ENCODE measurements around the gene HTR6. TPM values are rescaled to one million over a fixed set of nuclear protein-coding genes. Genes with fewer than 3 reads are reported as not detected.

HTR6 gene
- total RNA-seq, 1 experiment from 2014 or later, result 0.10 TPM

DNA sequence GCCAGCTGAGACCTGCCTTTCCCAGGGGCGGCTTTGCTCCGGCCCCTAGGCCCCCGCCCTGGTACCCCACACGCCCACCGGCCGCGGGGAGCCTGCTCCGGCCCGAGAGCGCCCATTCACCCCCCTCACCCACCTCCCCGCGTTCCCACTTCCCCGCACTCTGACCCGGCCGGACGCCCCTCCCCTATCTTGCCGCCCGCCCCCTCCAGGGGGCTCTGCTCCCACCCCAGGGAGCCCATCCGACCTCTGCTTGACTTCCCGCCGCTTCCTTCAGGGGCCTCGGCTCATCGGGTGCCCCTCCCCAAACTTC is 466 bp downstream of the HTR6 start:
- intact Hi-C loops (cut with micrococcal nuclease; ENCODE audit: unreplicated experiment) (no loop called here), in situ Hi-C loops (cut with HindIII; ENCODE audit: low pct_unique_long_range_greater_than_20kb, low sequenced_read_pairs) (no loop called here)
- ChIA-PET CTCF (no interaction called here), POLR2A (no interaction called here)
- H3K27ac ChIP-seq (ENCODE audit: low read length), result no peak overlapping the region
- no peaks in the 10 kb centered on the region for H3K9me3 ChIP-seq (ENCODE audit: control insufficient read depth, insufficient read depth, low read depth, low read length)
- peak overlapping the region; percentile 23 to 39; a peak in 3 of 4 replicates for H3K4me3 ChIP-seq (ENCODE audit: low read depth in 2 of 2, low read length in 2 of 2)
- H3K27me3 ChIP-seq (ENCODE audit: control insufficient read depth, insufficient read depth, low read length), result peaks cover 5% of the 10 kb centered on the region; the same call in 1 of the 2 replicates
- no peaks in the 10 kb centered on the region for H3K36me3 ChIP-seq (ENCODE audit: control insufficient read depth, insufficient read depth, low read length)
- H3K4me1 ChIP-seq (ENCODE audit: control insufficient read depth, insufficient read depth, low read length), result peaks cover 6% of the 10 kb centered on the region; the same call in 1 of the 2 replicates
- ATAC-seq, result no peak
- BruUV-seq (replicated peaks), result no TSS peak
- TF ChIP-seq TCF7L2 (IDR thresholded peaks at IDR 0.05; ENCODE audit: low read depth, low read length), result no peak
- DNase-seq (ENCODE audit: low read depth, low spot score), result no peak

- POLR2A ChIA-PET, result no interaction called here
- no peak overlapping the region for H3K27ac ChIP-seq (ENCODE audit: low read length)
- ATAC-seq, result 0 out of 2 replicates have a peak, but pooled peaks have one; percentile 6
- no peaks in the 10 kb centered on the region for H3K9me3 ChIP-seq (ENCODE audit: control insufficient read depth, insufficient read depth, low read depth, low read length)
- no peaks in the 10 kb centered on the region for H3K36me3 ChIP-seq (ENCODE audit: control insufficient read depth, insufficient read depth, low read length)
- in situ Hi-C loops (cut with HindIII; ENCODE audit: low pct_unique_long_range_greater_than_20kb, low sequenced_read_pairs), result no loop called here
- BruUV-seq (replicated peaks), result no TSS peak
- peaks cover 2% of the 10 kb centered on the region; the same call in 1 of the 2 replicates for H3K27me3 ChIP-seq (ENCODE audit: control insufficient read depth, insufficient read depth, low read length)
- peak overlapping the region in 1 of 2 experiments; percentile 39; a peak in 2 of 4 replicates for H3K4me3 ChIP-seq (ENCODE audit: low read depth in 2 of 2, low read length in 2 of 2)
- peaks cover under 1% of the 10 kb centered on the region; the same call in 1 of the 2 replicates for H3K4me1 ChIP-seq (ENCODE audit: control insufficient read depth, insufficient read depth, low read length)
- CTCF ChIA-PET, result no interaction called here
- DNase-seq (ENCODE audit: low read depth, low spot score), result no peak
- intact Hi-C loops (cut with micrococcal nuclease; ENCODE audit: unreplicated experiment), result no loop called here
- no peak for TF ChIP-seq TCF7L2 (IDR thresholded peaks at IDR 0.05; ENCODE audit: low read depth, low read length)
- no peak for TF ChIP-seq SIN3A (IDR thresholded peaks at IDR 0.05; ENCODE audit: borderline replicate concordance, insufficient read depth, low read depth, low read length)
- TF ChIP-seq, protein P1, sequence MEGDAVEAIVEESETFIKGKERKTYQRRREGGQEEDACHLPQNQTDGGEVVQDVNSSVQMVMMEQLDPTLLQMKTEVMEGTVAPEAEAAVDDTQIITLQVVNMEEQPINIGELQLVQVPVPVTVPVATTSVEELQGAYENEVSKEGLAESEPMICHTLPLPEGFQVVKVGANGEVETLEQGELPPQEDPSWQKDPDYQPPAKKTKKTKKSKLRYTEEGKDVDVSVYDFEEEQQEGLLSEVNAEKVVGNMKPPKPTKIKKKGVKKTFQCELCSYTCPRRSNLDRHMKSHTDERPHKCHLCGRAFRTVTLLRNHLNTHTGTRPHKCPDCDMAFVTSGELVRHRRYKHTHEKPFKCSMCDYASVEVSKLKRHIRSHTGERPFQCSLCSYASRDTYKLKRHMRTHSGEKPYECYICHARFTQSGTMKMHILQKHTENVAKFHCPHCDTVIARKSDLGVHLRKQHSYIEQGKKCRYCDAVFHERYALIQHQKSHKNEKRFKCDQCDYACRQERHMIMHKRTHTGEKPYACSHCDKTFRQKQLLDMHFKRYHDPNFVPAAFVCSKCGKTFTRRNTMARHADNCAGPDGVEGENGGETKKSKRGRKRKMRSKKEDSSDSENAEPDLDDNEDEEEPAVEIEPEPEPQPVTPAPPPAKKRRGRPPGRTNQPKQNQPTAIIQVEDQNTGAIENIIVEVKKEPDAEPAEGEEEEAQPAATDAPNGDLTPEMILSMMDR (IDR thresholded peaks at IDR 0.05), result no peak
- no peak for TF ChIP-seq REST (IDR thresholded peaks at IDR 0.05; ENCODE audit: insufficient read depth in 1 of 2, low read depth in 2 of 2, low read length in 1 of 2)
- no peak for TF ChIP-seq POLR2AphosphoS5 (IDR thresholded peaks at IDR 0.05; ENCODE audit: low read depth, low read length)
Measured at GRCh38 chr1:19665496-19666465, 1.1 kb downstream of the HTR6 start.

DNA sequence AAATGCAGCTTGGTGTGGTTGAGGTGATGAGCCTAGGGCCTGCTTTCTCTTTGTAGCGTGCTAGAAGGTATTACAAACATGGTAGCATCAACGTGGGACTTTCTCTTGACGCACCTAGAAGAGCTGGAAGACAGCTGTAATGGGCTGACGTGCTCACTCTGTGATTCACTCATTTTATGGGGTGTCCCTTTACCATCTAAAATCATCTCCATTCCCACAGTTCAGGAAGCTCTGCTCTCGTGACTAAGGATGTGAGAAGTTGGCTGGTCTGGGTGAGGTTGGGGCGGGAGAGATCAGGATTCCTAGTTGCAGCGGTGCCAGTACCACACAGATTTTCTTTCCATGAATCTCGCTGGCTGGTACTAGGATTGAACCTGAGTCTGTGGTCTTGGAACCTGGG is 4.2 kb downstream of the HTR6 start:
- BruUV-seq (replicated peaks), result no TSS peak
- in situ Hi-C loops (cut with HindIII; ENCODE audit: low pct_unique_long_range_greater_than_20kb, low sequenced_read_pairs), result no loop called here
- ATAC-seq (no peak), DNase-seq (ENCODE audit: low read depth, low spot score) (no peak)
- intact Hi-C loops (cut with micrococcal nuclease; ENCODE audit: unreplicated experiment), result no loop called here
- H3K27me3 ChIP-seq (ENCODE audit: control insufficient read depth, insufficient read depth, low read length), result peaks cover 2% of the 10 kb centered on the region; the same call in 1 of the 2 replicates
- ChIA-PET POLR2A (interaction anchor here (0.6 kb wide), 1 partner anchor 8 kb away, joined by 3 read pairs; no protein-coding TSS in a partner anchor), CTCF (no interaction called here)
- no peak for TF ChIP-seq TCF7L2 (IDR thresholded peaks at IDR 0.05; ENCODE audit: low read depth, low read length)
- TF ChIP-seq REST (IDR thresholded peaks at IDR 0.05; ENCODE audit: insufficient read depth in 1 of 2, low read depth in 2 of 2, low read length in 1 of 2), result no peak
- TF ChIP-seq, protein P1 (IDR thresholded peaks at IDR 0.05), result no peak
- no peak for TF ChIP-seq SIN3A (IDR thresholded peaks at IDR 0.05; ENCODE audit: borderline replicate concordance, insufficient read depth, low read depth, low read length)
- no peak for TF ChIP-seq POLR2AphosphoS5 (IDR thresholded peaks at IDR 0.05; ENCODE audit: low read depth, low read length)
- no peaks in the 10 kb centered on the region for H3K9me3 ChIP-seq (ENCODE audit: control insufficient read depth, insufficient read depth, low read depth, low read length)
- no peaks in the 10 kb centered on the region for H3K4me1 ChIP-seq (ENCODE audit: control insufficient read depth, insufficient read depth, low read length)
- no peak overlapping the region for H3K4me3 ChIP-seq (ENCODE audit: low read depth in 2 of 2, low read length in 2 of 2)
- no peak overlapping the region for H3K27ac ChIP-seq (ENCODE audit: low read length)
- no peaks in the 10 kb centered on the region for H3K36me3 ChIP-seq (ENCODE audit: control insufficient read depth, insufficient read depth, low read length)

All from Panc1 (cell line).